Muscle of arm (tissue), 12 donors: ENCODE measurements around the gene SORCS2. TPM values are rescaled to one million over a fixed set of nuclear protein-coding genes. Genes with fewer than 3 reads are reported as not detected.

Source experiments
- DNase-seq: peaks from one replicate; pipeline ENCODE4 v3.0.0-alpha.2; 2013
- polyA plus RNA-seq, 12 donors: library from polyadenylated mRNA; unstranded; fragments of 120-200 nt; gene quantifications; one replicate each; pipeline ENCODE4 v1.2.1, GENCODE V29; 2013; ENCODE audit not compliant: insufficient read length in 12 of 12

The SORCS2 gene
- polyA plus RNA-seq, 12 donors: 5.6 to 18.2 (median 8.3) TPM; not detected in 1

- DNase-seq: no peak
These were observed 109.7 kb downstream of the SORCS2 start for GRCh38 chr4:7301846-7302630.

- DNase-seq: no peak
These were observed 110.6 kb downstream of the SORCS2 start for GRCh38 chr4:7302781-7303404.

- DNase-seq: no peak
These were observed 111.2 kb downstream of the SORCS2 start for GRCh38 chr4:7303561-7303960.

DNA sequence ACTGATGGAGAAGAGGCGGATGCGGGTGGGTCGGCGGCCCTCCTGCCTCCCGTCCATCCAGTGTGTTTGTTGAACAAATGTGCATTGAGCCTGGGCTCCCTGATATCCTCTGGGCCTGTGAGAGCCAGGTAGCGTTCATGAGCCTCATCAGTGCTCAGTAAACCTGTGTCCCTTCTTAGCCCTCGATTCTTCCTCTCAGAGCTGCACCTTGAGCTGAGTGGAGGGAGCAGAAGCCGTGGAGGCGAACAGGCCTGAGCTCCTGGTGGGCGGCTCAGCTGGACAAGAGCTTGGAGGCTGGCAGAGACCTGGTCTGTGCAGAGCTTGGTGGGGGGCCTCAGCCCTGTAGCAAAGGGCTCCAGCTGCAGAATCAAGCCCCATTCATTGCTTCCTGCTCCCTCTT lies 112.1 kb downstream of the SORCS2 start:
- DNase-seq: no peak

- no peak for DNase-seq
These were observed 114.0 kb downstream of the SORCS2 start for GRCh38 chr4:7306021-7306965.

GRCh38 chr4:7306986-7307385 lies 114.6 kb downstream of the SORCS2 start:
- no peak for DNase-seq

- no peak for DNase-seq
These were observed 115.2 kb downstream of the SORCS2 start for GRCh38 chr4:7307394-7308099.

GRCh38 chr4:7309181-7309580 lies 116.8 kb downstream of the SORCS2 start:
- DNase-seq: no peak

GRCh38 chr4:7309636-7310390 lies 117.5 kb downstream of the SORCS2 start:
- no peak for DNase-seq

GRCh38 chr4:7310451-7310850 lies 118.1 kb downstream of the SORCS2 start:
- no peak for DNase-seq

- DNase-seq: no peak
These were observed 118.9 kb downstream of the SORCS2 start for GRCh38 chr4:7311205-7311604.

DNA sequence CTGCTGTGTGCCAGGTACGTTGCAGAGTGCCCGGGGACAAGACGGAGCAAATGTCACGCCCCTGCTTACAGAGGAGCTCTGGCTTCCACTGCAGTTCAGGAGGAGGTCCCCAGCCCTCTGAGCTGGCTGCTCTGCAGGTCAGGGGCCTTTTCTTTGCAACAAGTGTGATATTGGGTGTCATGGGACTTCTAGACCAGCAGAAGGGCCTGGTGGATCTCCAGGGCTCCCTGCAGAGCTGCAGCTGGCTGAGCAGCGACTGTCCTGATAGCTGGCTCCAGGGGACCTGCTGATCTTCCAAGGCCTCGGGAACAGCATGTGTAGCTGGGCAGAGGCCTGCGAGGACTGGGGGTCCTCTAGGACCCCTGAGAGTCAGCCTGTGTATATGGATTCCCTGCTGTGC lies 120.4 kb downstream of the SORCS2 start:
- no peak for DNase-seq

DNA sequence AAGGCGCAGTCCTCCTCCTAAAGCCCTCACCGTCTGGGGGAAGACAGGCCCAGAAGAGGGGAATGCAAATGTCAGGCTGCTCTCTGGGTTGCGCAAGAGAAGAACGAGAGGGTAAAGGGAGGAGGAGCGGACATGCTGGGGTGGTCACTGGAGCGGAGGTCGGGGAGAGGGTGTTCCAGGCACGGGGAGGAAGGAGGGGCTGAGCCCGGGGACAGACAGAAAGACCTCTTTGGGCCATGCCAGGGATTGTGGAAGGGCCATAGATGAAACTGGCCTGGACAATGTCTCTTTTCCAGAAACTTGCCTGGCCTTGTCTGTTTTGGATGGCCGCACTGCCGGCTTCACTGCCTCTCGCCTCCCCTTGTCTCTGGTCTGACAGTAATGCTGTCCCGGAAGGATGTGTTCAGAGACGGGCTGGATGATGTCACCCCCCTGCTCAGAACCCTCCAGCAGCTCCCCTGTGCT lies 121.0 kb downstream of the SORCS2 start:
- no peak for DNase-seq

DNA sequence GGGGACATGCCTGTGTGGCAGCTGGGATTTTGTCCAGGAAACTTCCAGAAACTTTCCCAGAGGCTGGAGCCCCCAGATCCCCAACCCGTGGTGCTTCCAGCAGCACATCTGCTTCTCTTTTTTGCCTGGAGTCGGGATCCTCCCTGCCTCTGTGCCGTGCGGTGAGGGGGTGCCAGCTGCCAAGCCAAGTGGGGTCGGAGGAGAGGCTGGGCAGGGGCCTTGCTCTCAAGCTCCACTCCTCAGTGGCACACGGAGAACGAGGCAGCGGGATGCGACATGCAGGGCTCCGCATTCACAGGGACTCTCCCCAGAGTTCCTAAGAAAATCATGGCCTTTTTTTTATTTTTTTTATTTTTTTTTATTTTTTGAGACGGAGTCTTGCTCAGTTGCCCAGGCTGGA lies 121.7 kb downstream of the SORCS2 start:
- DNase-seq: no peak

DNA sequence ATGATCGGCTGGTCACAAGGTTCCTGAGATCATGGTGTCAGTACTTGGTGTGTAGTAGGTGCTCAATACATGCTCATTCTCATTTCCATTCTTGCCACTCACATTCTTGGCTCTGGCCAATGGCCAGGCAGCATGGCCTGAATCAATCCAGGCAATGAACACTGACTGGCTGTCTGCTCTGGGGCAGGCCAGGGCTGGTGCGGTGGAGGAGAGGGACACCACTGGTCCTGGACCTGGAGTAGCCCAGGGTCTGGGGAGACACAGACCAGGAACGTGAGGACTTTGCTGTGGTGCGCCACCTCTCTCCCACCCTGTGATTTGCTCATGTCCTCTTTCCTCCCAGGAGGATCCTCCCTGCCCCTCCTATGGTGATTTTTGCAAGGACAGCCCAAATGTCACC lies 122.9 kb downstream of the SORCS2 start:
- DNase-seq: no peak

GRCh38 chr4:7315935-7316334 lies 123.6 kb downstream of the SORCS2 start:
- DNase-seq: no peak

- no peak for DNase-seq
These were observed 126.7 kb downstream of the SORCS2 start for GRCh38 chr4:7319024-7319423.

DNA sequence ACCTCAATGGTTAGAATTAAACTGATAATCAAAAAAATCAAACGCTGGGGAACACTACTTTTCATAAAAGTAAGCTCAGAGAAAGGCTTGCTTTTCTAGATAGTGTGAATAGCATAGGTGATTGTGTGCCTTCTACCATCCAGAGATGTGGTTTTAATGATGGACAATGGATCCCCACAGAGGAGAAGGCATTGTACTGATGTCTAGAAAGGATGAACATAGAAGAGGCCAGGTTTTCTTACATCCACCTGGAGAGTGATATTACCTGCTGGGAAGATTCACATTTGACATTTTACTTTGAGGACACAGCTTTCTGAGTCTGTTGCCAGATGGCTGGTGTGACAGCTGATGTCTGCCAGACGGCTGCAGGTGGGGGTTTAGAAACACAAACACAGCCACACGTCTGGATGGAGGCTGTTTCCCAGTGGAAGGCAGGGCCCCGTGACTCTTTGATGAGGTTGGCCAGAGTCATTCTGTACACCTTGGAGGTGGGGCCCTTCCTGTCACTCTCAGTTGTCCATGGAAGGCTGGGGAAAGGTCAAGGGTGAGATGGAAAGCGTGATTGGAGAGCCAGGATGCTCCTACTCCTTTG lies 128.0 kb downstream of the SORCS2 start:
- DNase-seq: no peak

DNA sequence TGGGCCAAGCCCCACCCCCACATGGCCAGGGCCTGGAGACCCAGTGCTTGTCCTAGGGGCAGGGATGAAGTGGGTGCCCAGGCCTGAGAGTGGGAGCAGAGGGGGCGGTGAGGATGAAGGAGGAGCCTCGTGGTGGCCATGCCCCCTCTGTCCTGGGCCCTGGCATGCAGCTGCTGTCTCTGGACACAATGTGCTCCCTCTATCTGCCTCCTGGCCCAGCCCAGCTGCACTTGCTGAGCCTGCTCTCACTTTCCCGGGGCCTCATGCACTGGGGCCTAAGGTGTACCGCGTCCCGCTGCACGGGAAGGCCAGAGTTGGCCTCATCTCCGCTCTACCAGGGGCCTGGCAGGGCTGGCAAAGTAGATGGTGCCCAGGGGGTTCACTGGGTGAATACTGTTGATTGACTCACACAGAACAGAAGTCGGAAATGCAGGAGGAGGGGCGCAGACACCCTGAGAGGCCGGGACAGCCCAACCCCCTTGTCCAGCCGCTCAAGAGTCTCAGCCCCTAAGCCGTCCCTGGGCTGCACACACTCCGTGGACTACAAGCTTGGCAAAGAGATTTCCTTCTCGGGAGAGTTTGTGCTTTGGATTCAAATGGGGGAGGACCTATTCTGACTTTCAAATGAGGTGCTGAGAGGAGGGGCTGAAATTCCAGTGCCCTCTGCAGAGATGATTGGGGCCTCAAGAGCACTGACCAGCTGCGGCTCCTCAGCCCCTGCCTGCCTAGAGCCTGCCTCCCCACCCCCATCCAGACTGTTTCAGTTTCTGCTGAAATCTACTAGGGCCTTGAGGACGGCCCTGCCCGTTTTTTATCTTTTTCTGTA lies 130.0 kb downstream of the SORCS2 start:
- DNase-seq: no peak

- DNase-seq: no peak
These were observed 131.1 kb downstream of the SORCS2 start for GRCh38 chr4:7323461-7323871.
